ENCODE measurements around the gene DQX1.
"Not testable (repeated sequence)": the region's sequence is repeated elsewhere in the genome, so short reads cannot be mapped to it uniquely, and the experiment has no call there.

The DQX1 gene

GRCh38 chr2:74489906-74490305 is 36.1 kb downstream of the DQX1 start:
- H3K4me3 ChIP-seq (ENCODE audit: low read length): no peak overlapping the region
- DNase-seq (ENCODE audit: low read depth): no peak
- TF ChIP-seq, protein P1, sequence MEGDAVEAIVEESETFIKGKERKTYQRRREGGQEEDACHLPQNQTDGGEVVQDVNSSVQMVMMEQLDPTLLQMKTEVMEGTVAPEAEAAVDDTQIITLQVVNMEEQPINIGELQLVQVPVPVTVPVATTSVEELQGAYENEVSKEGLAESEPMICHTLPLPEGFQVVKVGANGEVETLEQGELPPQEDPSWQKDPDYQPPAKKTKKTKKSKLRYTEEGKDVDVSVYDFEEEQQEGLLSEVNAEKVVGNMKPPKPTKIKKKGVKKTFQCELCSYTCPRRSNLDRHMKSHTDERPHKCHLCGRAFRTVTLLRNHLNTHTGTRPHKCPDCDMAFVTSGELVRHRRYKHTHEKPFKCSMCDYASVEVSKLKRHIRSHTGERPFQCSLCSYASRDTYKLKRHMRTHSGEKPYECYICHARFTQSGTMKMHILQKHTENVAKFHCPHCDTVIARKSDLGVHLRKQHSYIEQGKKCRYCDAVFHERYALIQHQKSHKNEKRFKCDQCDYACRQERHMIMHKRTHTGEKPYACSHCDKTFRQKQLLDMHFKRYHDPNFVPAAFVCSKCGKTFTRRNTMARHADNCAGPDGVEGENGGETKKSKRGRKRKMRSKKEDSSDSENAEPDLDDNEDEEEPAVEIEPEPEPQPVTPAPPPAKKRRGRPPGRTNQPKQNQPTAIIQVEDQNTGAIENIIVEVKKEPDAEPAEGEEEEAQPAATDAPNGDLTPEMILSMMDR (conservative IDR thresholded peaks at IDR 0.05; ENCODE audit: low read length): no peak

GRCh38 chr2:74488643-74489481 is 37.2 kb downstream of the DQX1 start:
- no peak for DNase-seq (ENCODE audit: low read depth)
- TF ChIP-seq, protein P1 (conservative IDR thresholded peaks at IDR 0.05; ENCODE audit: low read length): no peak
- H3K4me3 ChIP-seq (ENCODE audit: low read length): no peak overlapping the region

- H3K4me3 ChIP-seq (ENCODE audit: low read length): no peak overlapping the region
- no peak for DNase-seq (ENCODE audit: low read depth)
- TF ChIP-seq, protein P1 (conservative IDR thresholded peaks at IDR 0.05; ENCODE audit: low read length): no peak
These were observed 39.9 kb downstream of the DQX1 start for GRCh38 chr2:74486141-74486540.

DNA sequence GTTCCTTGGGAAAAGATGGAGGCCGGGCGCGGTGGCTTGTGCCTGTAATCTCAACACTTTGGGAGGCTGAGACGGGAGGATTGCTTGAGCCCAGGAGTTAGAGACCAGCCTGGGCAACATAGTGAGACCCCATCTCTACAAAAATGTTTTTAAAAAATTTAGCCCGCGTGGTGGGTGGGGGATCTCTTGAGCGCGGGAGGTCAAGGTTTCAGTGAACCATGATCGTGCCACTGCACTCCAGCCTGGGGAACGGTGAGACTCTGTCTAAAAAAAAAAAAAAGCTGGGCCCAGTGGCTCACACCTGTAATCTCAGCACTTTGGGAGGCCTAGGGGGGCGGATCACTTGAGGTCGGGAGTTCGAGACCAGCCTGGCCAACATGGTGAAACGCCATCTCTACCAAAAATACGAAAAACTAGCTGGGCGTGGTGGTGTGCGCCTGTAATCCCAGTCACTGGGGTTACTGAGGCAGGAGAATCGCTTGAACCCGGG is 42.3 kb downstream of the DQX1 start:
- peak overlapping the region; percentile 97 for H3K4me3 ChIP-seq (ENCODE audit: low read length)
- DNase-seq (ENCODE audit: low read depth): not testable (repeated sequence)

DNA sequence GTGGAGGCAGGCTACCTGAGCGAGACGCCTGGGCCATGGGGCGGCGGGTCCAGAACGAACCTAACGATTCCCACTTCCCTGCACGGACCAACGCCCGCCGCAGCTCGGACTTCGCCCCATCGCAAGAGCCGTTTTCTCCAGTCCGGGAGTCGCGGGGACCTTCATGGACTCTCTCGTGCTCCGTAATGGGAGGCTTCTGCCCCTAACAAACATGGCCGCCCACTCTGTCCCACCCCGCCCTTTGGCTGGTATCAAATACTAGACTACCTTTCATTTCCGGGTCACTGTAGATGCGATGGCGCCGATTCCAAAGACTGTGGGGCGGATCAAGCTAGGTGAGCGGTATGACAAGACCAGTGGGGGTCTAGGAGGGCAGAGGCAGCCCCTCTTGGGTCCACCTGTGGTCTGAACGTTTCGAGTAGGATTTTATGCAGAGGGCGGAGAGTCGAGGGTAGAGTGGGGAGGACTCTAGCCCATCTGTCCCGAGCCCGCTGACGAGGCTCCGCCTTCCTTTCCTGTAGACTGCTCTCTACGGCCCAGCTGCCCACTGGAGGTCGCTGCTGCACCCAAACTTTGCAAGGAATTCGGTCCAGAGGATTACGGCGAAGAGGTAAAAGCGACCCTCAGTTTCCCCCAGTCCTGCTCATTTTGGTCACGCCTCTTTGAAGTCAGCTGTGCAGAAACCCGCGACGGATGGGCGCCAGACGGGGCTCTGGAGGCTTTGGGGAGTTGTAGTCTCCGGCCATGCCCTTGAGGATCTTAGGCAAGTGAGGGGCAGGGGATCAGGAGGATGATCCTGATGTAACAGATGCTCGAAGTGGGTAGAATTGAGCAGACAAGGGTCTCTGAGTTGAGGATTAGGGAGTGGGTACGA is 43.0 kb downstream of the DQX1 start, which contains the start of the genes CCDC142 and TTC31:
Gene CCDC142, minus strand, starts transcription at position 198 of the 874 bp plus-strand sequence. Its CDS starts 161 bp downstream, at position 37.
Gene TTC31, plus strand, starts transcription at position 281 of the 874 bp plus-strand sequence. Its CDS starts 15 bp downstream, at position 296.
- TF ChIP-seq, protein P1 (conservative IDR thresholded peaks at IDR 0.05; ENCODE audit: low read length): peak; percentile 88
- DNase-seq (ENCODE audit: low read depth): peak; percentile 93

DNA sequence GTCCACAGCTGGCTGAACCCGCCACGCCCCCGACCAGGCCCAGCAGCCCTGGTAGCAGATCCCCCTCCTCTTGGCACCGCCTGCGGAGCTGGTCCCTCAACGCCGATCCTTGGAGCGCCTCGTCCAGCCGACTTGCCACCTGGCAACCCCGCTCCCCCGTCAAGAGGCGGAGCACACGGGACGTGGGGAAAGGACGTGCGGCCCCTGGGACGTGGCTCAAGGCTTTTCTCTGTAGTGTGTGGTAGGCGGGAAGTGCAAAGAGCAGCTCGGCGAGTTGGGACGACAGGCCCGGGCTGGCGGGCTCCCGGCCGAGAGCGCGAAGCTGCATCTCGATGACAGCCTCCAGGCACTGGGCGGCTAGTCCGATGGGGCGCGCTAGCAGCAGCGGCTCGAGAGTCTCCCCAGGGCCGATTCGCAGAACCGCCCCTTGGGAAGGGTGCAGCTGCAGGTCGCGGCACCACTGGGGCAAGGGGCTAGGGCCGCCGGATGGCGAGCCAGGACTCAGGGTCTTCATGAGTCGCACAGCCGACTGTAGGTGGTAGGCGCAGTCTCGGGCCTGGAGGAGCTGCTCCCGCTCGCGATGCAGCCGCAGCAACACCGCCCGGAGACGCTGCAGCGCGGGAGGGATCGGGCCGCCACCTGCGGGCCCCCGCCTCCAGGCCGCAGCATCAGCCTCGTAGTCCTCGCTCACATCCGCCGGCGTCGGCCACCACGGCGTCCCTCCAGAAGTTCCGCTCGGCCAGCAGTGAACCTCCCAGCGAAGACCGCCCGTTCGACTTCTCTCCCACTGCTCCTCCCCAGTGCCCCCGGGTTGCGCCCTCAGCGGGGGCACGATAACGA is 43.9 kb downstream of the DQX1 start:
- TF ChIP-seq, protein P1 (conservative IDR thresholded peaks at IDR 0.05; ENCODE audit: low read length): no peak
- H3K4me3 ChIP-seq (ENCODE audit: low read length): peak overlapping the region; percentile 97
- peak; percentile 41 for DNase-seq (ENCODE audit: low read depth)

More for the DNA sequence above, 43.0 kb downstream of the DQX1 start, which contains the start of the genes CCDC142 and TTC31:
- H3K4me3 ChIP-seq (ENCODE audit: low read length): peak within 1 kb of the TSS; percentile 97
